GM10266 (cell line): Measurements from ENCODE around the gene SART3.
A peak's percentile ranks its signal among the peaks of the same experiment; 100 is the strongest.

Experiments
- DNase-seq: peaks from one replicate; pipeline ENCODE4 v3.0.0; 2012; ENCODE audit errors: extremely low spot score
- CTCF ChIP-seq: IDR thresholded peaks from 2 replicates; pipeline ENCODE4 v1.5.1; 2012; ENCODE audit warnings: mild to moderate bottlenecking, low read depth; ENCODE audit not compliant: control insufficient read depth, insufficient read depth; ENCODE audit errors: missing control alignments

SART3 gene

DNA sequence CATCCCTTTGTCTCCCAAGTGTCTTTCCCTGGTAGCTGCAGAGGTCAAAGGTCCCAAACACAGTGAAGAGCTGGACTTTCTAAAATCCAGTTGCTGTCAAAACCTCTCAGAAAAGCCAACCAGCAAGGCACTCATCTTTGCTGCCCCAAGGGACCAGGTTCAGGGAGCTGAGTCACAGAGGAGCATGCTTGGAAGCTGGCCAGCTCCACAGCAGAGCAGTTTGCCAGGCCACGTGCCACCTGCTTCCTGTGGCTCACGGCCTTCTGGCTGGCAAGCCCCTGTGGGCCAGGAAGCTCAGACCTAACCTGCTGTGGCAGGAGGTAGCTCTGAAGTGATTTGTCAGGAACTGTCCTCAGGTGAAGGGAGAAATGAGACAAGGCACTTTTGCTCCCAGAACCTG lies 5.0 kb upstream of the SART3 start:
- no peak for DNase-seq
- no peak for TF ChIP-seq CTCF

GRCh38 chr12:108565146-108565545 lies 4.2 kb upstream of the SART3 start:
- TF ChIP-seq CTCF = no peak

GRCh38 chr12:108564724-108565123 lies 3.8 kb upstream of the SART3 start:
- no peak for TF ChIP-seq CTCF
- no peak for DNase-seq

More at GRCh38 chr12:108565146-108565545, 4.2 kb upstream of the SART3 start:
- no peak for DNase-seq

GRCh38 chr12:108563804-108564151 lies 2.8 kb upstream of the SART3 start:
- no peak for TF ChIP-seq CTCF
- no peak for DNase-seq

- TF ChIP-seq CTCF = peak; percentile 97
- peak; percentile 80 for DNase-seq
Measured at GRCh38 chr12:108563136-108563803, 2.3 kb upstream of the SART3 start.

DNA sequence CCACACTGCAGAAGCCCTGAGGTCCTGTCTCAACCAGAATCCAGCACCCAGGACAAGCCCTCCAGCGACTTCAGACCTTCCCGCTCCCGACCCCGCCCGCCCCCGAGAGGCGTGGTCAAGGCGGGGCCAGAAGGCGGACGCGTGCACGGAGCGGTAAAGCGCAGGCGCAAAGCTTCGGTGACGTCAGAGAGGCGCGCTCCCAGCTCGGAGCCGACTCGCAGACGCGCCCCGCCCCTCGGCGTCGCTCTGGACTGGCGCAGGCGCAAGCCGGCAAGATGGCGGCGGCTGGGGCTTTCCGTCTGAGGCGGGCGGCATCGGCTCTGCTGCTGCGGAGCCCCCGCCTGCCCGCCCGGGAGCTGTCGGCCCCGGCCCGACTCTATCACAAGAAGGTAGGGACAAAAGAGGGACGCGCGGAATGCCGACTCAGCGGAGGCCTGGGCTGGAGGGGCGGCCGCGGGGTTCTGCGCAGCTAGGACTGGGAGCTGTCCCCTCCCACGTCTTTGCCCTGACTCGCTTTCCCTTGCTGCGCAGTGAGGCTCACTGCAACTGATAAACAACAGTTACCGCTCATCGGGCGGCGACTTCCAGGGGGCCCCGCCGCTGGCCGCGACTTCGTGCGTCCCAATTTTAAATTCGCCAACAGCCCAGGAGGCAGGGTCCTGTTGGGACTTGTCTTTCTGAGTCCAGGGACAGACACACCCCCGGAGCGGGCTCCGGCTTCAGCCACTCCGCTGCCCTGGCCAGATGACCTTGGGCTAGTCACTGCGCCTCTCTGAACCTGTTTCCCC lies 1.6 kb upstream of the SART3 start, which contains the start of gene ISCU:
Gene ISCU (plus strand): TSS at position 249 of the 788 bp plus-strand sequence. CDS start 27 bp downstream, at position 276.
- DNase-seq = peak; percentile 94
- no peak for TF ChIP-seq CTCF

DNA sequence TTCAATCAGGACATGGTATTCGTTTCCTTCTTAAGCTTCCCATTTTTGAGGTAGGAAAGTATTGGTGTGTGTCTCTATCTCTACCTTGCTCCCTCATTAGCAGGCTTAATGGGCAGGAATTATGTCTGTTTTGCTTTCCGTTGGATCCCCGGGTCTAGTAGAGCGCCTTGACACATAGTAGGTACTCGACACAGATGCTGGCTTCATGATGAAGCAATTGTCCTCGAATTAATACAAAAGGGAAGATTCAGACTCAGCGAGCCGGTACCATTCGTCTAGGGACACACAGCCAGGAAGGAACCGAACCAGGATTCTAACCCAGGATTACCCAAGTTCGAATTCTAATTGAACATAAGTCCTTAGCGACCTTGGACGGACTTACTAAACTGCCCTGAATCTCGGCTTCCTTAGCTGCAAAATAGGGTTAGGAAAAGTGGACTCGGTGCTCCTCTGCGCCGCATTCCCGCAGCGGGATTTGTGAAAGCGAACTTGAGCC lies 927 bp upstream of the SART3 start:
- no peak for DNase-seq
- TF ChIP-seq CTCF = no peak
